ENCODE results near the gene DYNC1LI2.

- no peak for TF ChIP-seq GFI1B (tag by site-specific recombination; IDR thresholded peaks at IDR 0.05)
- TF ChIP-seq, protein P1, sequence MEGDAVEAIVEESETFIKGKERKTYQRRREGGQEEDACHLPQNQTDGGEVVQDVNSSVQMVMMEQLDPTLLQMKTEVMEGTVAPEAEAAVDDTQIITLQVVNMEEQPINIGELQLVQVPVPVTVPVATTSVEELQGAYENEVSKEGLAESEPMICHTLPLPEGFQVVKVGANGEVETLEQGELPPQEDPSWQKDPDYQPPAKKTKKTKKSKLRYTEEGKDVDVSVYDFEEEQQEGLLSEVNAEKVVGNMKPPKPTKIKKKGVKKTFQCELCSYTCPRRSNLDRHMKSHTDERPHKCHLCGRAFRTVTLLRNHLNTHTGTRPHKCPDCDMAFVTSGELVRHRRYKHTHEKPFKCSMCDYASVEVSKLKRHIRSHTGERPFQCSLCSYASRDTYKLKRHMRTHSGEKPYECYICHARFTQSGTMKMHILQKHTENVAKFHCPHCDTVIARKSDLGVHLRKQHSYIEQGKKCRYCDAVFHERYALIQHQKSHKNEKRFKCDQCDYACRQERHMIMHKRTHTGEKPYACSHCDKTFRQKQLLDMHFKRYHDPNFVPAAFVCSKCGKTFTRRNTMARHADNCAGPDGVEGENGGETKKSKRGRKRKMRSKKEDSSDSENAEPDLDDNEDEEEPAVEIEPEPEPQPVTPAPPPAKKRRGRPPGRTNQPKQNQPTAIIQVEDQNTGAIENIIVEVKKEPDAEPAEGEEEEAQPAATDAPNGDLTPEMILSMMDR (tag by site-specific recombination; IDR thresholded peaks at IDR 0.05), result no peak
- TF ChIP-seq, protein P2, sequence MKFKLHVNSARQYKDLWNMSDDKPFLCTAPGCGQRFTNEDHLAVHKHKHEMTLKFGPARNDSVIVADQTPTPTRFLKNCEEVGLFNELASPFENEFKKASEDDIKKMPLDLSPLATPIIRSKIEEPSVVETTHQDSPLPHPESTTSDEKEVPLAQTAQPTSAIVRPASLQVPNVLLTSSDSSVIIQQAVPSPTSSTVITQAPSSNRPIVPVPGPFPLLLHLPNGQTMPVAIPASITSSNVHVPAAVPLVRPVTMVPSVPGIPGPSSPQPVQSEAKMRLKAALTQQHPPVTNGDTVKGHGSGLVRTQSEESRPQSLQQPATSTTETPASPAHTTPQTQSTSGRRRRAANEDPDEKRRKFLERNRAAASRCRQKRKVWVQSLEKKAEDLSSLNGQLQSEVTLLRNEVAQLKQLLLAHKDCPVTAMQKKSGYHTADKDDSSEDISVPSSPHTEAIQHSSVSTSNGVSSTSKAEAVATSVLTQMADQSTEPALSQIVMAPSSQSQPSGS (tag by site-specific recombination; IDR thresholded peaks at IDR 0.05; ENCODE audit: low read depth), result no peak
- TF ChIP-seq, protein P3, sequence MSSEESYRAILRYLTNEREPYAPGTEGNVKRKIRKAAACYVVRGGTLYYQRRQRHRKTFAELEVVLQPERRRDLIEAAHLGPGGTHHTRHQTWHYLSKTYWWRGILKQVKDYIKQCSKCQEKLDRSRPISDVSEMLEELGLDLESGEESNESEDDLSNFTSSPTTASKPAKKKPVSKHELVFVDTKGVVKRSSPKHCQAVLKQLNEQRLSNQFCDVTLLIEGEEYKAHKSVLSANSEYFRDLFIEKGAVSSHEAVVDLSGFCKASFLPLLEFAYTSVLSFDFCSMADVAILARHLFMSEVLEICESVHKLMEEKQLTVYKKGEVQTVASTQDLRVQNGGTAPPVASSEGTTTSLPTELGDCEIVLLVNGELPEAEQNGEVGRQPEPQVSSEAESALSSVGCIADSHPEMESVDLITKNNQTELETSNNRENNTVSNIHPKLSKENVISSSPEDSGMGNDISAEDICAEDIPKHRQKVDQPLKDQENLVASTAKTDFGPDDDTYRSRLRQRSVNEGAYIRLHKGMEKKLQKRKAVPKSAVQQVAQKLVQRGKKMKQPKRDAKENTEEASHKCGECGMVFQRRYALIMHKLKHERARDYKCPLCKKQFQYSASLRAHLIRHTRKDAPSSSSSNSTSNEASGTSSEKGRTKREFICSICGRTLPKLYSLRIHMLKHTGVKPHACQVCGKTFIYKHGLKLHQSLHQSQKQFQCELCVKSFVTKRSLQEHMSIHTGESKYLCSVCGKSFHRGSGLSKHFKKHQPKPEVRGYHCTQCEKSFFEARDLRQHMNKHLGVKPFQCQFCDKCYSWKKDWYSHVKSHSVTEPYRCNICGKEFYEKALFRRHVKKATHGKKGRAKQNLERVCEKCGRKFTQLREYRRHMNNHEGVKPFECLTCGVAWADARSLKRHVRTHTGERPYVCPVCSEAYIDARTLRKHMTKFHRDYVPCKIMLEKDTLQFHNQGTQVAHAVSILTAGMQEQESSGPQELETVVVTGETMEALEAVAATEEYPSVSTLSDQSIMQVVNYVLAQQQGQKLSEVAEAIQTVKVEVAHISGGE (tag by site-specific recombination; conservative IDR thresholded peaks at IDR 0.05; ENCODE audit: low read depth), result no peak
- TF ChIP-seq ZNF174 (tag by site-specific recombination; IDR thresholded peaks at IDR 0.05), result no peak
- TF ChIP-seq IKZF3 (tag by site-specific recombination; IDR thresholded peaks at IDR 0.05), result no peak
- no peak for TF ChIP-seq ZNF785 (tag by site-specific recombination; IDR thresholded peaks at IDR 0.05)
Measured at GRCh38 chr16:66786551-66786950, 35.1 kb upstream of the DYNC1LI2 start.

Data from HEK293 (cell line).